SHP77 treated with DMSO at 0.1 percent for 48 hours (cell line): ENCODE measurements around the gene RNASE13.
A peak's percentile ranks its signal among the peaks of the same experiment; 100 is the strongest.
"Not testable (repeated sequence)": the region's sequence is repeated elsewhere in the genome, so short reads cannot be mapped to it uniquely, and the experiment has no call there.

Experiments used
- DNase-seq: peaks from one replicate; lab custom pipeline; 2025; lab: John Stamatoyannopoulos, UW

Gene RNASE13

DNA sequence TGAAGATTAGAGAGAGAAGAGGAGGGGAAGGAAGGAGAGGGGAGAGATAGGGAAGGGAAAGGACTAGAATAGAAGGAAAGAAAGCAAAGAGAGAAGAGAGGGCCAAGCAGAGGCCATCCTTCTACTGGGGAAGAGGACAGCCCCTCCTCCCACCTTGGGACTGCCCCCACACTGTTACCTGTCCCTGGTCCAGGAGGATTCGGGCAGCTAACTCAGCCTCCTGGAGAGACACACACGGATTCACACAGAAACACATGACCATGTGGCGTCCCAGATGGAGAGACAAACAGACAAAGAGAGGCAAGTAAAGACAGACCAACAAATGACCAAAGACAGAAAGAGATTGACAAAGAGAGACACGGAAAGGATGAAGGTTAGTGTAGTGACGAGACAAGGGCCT lies 11.9 kb downstream of the RNASE13 start:
- no peak for DNase-seq

DNA sequence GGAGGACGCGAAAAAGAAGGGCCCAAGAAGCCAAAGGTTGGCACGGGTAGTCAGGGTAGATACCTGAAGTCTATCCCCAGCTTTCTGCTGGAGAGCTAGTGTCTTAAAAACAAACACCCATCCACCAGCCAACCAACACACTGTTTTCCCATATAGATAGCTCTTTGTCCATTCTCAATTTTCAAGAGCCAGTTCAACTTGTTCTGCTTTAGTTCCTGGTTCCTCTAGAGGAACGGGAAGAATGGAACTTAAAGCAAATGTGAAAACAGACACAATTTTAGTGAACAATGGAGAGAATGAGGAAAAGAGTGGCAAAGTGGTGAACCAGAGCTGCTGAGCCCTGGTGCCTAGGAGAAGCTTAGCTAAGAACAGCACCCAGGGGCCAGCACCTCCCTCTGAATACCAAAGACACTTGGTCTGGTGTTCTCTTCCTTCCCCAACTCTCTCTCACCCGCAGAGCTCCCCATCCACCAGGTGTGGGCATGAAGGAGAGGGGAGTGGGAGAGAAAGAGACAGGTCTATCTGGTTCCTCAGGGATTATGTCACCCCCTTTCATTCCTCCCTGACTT lies 13.5 kb downstream of the RNASE13 start:
- no peak for DNase-seq

DNA sequence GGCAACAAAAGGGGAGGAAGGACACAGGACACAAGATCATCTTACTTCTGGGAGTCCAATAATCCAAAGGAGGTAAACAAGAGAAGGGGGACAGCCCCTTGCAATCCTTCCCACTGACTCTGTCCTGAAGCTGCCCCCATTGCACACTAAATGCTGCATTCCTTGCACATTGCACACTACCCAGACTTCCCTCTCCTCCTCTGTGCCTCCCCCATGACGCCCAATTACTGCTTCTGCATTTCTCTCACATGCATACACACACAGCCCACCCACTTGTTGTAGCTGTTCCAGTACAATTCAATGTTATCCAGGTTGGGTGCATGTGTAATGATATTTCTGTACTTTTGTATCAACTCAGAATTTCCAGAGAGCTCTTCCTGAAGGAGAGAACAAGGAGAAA lies 15.2 kb downstream of the RNASE13 start:
- no peak for DNase-seq

DNA sequence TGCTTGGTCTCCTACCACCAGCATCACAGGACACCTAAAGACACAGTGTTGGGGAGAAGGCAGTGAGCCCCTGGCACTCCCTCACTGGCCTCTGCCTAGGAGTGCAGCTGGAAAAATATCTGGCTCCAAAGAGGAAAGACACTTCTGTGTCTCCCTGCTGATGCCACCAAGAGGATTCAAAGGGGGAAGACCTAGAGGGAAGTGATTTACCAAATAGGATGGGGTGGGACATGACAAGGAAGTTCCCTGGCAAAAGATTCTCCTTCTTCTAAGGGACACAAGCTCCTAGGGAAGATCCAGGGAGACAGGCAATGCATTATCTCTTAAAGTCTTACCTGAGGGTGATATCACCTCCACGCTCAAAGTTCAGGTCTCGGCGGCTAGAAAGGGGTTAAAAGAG lies 15.8 kb downstream of the RNASE13 start:
- DNase-seq, result no peak

DNA sequence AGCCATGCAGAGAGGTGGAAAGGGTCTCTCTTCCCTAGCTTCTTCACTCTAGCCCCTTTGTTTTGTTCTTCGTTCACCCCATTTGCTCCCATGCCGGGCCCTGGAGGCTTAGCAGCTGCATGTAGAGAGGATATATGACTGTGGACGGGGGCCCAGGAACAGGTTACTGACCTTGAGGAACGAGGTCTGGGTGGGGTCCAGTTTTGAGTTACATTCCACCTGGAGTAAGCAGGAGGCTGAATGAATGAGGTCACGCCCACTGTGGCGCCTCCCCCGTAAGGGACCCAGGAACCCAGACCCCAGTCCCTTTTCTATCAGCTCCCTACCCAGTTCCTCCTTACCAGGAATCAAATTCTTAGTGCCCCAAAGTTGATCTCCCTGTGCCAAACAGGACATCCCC lies 16.3 kb downstream of the RNASE13 start:
- no peak for DNase-seq

DNA sequence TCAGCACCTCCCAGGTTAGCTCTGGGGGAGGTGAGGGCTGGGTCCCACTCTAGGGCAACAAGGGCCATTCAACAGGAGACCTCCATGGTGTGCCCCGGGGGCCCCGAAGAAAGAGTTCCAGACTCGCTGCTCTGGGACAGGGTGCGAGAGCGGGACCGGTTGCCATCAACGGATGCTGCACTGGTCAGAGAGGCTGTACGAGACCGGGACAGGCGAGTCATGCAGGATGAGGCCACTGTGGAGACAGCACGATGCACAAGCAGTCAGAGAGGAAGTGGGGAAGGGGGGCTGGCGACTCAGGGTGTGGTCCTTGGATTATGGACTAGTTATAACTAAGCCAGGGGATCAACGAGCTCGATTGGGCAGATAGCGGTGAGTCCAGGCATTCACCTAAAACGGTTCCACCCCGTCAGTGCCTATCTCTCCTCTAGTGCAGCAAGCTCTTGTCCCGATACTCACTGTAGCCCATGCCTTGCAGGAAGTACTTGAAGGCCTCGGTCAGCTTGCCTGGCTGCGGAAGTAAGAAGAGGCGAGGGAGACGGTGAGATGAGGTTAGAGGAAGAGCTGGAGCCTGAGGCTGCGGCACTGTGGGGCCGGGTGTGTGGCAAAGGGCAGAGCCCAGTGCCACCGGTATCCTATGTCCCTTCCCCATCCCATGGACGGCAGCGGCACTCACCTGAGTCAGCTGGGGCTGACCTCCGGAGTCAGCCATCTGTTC lies 16.9 kb downstream of the RNASE13 start:
- DNase-seq, result no peak

DNA sequence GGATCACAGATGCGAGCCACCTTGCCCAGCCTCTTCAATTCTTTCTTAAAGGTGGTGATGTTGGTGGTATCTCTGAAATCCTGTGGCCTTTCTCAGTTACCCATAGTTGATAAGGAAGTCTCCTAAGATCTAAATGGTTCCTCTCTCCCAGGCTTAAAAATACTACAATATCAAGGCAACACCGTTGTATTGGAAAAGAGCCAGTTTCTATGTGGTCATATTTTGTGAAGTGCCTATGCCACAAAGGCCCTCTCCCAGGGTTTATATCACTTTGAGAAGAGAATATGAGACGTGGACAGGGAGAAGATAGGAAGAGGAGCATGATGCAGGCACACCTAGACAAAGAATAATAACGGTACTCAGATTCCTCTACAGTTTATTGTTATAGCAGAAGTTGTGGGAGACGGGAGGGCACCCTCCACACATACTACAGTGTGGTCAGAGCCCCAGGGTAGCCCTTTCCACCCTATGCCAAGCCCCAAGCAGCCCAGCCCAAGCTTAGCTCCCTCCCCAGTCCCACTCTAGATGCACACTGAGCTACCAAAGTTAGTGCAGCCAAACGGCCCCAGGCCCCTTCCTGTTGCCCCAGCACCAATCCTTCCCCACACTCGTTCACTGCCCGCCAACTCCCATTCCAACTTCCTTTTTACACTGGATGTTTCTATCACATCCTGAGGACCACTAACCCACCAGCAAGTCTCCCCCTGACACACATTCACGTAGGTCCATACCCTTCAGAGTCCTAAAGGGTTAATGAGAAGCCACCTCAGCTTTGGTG lies 18.0 kb downstream of the RNASE13 start:
- DNase-seq, result no peak

DNA sequence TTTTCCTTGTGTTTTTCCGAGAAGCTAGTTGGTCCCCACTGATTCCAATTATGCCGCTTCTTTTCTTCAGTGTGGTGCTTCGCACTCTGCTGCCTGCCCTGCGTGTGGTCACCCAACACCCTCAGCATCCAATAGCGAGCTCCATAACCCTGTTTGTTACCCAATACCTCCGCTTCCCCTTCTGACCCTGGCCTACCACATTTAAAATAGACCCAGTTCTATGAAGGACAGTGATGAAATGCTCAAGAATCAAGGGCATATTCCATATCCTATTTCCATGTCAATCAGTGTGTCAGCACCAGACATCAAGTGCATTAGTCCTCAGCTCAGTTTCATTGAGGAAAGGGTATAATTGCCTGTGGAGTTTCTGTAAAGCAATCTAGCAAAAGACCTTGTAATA lies 19.3 kb downstream of the RNASE13 start:
- no peak for DNase-seq

DNA sequence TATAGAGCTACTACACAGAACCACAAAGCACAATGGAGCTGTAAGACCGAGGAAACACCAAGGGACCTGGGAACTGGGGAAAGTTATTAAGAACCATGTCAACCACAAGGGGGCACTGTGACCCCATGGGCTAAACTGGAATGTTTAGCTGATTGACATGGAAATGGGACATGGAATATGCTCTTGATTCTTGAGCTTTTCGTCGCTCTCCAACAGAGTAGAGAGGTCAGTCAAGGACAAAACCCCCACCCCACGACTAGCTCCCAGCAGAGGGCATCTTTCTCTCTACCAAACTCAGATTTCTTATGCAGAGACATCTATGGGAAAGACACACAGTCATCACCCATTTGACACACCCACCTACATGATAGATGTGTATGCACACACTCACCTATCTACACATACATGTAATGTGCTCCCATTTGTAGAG lies 19.8 kb downstream of the RNASE13 start:
- peak; percentile 72 for DNase-seq

DNA sequence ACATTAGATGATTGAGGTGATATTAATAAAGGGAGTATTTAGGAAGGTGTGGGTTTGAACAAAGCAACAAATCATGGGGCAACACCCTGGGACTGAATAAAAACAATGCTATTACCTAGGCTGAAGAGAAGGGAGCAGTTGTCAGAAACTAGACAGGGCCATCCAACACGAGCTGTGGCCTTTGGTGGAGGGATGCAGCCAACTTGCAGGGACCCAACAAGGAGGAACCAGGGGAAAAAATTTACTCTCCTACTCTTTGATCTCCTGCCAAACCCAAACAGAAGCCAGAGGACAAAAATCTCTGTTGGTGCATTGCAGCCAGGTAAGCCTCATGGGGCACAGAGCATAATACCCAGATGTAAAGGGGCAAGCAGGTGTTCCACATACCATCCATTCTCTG lies 23.5 kb downstream of the RNASE13 start:
- no peak for DNase-seq

DNA sequence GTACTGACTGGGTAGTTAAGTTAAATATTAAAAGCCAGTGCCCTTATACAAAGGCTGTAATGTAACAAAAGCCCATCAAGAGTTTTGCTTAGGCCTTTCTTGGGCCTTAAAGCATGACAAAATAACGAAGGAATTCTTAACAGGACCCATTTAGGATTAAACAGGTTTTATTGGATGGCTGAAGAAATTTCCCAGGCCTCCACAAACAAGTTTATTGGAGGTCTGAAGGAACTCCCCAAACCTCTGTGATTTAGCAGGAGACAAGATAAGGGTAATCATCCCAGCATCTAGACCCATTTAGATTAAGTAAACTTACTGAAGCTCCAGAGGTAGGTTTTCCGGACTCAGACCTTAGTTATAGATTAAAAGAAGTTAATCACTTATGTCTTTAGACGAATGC lies 24.9 kb downstream of the RNASE13 start:
- DNase-seq, result not testable (repeated sequence)

DNA sequence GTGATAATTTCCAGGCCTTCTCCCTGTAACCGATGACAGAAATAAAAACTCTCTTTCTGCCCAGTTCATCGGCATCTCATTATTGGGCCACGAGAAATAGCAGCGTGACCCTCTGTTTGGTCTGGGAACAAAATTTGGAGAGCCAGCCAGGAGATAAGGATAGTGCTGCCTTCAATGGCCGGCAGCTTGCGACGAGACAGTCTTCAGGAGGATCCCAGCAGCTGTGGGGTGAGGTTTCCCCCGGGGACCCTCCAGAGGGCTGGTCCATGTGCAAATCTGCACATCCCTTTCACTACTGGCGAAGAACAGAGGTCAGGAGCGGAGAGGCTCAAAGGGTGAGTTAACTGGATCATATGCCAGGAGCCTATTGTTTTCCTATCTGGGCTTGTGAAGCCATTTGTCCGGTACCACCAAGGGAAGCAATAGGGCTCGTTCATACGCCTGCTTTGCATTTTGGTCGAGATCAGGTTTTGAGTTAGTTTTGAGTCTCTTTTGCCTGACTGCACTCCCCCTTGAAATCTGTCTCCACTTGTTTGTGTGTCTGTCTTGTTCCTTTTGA lies 30.7 kb downstream of the RNASE13 start:
- no peak for DNase-seq

DNA sequence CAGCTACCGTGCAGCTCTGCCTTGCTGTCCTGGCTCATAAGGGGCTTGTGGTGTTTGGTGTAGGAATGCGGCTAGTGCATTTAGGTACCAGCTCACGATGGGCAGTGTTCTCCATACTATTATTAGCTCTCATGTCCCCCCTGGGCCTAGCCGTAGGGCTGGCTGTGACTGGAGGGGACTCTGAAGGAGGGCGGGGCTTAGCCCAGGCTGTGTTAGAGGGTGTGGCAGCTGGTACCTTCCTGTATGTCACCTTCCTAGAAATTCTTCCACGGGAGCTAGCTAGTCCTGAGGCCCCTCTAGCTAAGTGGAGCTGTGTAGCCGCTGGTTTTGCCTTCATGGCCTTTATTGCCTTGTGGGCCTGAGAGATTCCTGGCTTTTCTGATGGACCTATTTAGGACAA lies 33.4 kb downstream of the RNASE13 start:
- no peak for DNase-seq

DNA sequence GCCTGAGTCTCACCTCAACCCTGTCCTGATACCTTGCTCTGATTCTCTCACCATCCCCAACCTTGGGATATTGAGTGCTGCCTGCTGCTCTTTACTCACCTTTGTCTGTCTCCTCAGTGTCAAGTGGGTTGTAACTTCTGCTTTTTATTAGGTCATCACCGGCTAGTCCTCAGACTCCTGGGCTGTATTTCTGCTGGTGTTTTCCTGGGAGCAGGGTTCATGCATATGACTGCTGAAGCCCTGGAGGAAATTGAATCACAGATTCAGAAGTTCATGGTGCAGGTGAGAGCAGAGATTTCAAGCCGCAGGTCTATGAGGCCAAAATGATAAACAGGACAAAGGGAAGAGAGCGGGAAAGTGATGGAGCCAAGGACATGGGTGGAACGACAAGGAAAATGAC lies 35.0 kb downstream of the RNASE13 start:
- DNase-seq, result no peak

DNA sequence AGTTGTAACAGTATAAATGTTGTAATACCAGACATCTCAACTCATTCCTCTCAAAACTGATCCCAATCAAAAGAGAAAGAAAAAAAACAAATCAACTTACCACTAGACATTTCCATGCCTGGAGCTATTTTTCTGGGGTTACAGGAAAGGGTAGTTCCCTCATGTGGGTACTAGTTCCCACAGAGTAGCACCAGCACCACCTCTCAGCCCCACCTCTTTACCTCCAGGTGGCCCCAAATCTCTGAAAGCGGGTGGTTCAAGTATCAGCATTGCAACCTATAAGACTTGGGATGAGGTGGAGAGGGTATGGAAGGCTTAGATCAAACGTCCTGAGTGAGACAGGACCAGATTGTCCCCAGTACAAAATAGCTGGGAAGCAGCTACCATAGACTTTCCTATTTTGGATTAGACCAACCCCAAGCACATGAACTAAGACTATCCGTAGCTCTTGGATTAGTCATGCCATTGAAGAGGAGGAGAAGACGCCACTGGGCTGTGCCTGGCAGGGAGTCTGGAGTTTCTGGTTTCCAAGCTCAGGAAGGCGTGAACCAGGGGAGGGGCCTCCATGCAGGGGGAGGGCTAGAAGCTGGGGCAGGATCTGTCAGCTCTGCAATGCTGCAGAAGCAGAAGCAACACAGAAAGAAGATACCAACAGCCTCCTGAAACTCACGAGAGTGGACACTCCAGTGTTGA lies 35.8 kb downstream of the RNASE13 start, which contains the start of gene SLC39A2:
SLC39A2 (plus strand) TSS at position 620 of the 693 bp plus-strand sequence. CDS start 154 bp downstream, outside the sequence.
- no peak for DNase-seq

DNA sequence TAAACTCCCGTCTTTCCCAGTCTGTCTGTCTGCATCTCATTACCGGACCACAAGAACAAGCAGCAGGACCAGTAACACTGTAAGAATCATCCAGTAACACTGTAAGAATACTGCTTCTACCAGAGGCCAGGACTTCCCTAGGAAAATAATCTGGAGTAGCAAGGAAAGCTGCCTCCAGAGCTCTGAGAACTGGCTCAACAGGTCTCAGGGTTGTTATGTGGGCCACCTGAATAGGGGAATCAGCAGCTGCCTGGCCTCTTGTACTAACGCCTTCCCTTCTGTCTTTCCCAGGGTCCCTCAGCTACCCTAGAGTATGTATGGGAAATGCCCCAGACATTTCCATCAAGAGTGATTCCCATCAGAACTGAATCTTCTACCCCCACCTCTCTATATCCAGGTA lies 36.5 kb downstream of the RNASE13 start:
- no peak for DNase-seq

DNA sequence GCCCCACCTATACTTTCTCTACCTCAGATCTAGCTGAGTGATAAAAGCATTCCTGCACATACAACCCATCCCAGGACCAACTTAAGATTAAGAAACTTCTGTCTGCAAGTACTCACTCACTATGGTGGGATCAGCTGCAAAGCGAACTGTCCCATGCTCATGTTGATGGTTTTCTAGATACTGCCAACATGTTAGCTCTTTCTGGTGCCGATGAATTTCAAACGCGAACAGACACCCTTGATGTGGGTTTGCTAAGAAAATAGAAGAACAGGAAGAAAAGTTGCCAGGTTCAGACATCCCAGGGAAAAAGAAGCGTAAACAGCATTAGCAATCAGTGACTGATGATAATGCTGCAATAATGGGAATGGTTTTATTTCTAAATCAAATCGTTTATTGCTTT lies 37.0 kb downstream of the RNASE13 start:
- no peak for DNase-seq

DNA sequence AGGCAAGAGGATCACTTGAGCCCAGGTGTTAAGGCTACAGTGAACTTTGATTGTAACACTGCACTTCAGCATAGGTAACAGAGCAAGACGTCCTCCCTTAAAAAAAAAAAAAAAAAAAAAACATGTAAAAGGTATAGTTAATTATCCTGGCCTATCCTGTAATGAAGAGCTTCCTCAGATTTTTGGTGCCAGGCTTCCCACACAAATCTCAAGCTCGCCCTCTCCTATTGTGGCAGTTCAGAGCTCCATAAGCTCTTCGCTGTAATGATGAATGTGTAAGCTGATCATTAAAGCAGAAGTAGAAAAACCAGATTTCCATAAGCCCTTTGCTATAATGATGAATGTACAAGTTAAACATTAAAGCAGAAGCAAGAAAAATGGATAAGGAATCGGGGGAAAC lies 37.5 kb downstream of the RNASE13 start:
- DNase-seq, result no peak

DNA sequence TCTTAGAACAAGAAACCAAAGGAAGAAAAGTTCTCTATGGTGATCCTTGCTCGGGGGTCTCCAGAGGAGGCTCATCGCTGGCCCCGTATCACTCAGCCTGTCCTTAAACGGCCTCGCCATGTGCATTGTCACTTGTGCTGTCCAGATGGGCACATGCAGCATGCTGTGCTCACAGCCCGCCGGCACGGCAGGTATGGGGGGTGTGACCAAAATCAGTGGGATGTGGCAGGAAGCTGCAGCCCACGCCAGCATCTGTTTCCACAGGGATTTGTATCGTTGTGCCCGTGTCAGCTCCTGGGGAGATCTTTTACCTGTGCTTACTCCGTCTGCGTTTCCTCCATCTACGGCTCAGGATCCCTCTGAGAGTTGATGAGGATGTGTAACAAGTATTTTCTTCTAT lies 38.1 kb downstream of the RNASE13 start:
- no peak for DNase-seq

DNA sequence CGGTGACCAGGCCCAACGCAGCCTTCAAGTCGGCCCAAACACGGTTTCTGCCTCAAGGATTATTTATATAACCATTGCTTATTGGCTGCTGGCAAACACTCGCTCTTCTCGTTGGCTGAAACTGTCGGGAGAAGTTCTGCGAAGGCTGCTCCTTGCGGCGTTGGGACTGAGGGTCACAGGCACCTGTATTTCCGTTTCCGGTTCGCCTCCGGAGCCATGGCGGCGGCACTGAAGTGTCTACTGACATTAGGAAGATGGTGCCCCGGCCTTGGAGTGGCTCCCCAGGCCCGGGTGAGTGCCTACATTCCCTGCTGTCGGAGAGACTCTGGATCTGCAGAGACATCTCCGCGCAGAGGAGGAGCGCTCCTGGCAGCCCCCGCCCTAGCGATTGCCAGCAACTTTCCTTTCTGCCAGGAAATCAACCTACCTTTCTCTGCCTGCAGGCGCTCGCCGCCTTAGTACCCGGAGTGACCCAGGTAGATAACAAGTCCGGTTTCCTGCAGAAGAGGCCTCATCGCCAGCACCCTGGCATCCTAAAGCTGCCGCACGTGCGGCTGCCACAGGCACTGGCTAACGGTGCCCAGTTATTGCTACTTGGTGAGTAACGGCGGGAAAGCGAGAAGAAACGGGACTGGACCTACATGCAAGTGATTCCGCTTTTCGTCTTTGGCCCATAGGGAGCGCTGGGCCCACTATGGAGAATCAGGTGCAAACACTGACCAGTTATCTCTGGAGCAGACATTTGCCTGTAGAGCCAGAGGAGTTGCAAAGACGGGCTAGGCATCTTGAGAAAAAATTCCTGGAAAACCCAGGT lies 44.6 kb downstream of the RNASE13 start, which contains the start of gene METTL17:
METTL17 (plus strand) TSS at position 194 of the 814 bp plus-strand sequence; CDS start at position 217, 23 bp downstream.
- DNase-seq, result peak; percentile 98

DNA sequence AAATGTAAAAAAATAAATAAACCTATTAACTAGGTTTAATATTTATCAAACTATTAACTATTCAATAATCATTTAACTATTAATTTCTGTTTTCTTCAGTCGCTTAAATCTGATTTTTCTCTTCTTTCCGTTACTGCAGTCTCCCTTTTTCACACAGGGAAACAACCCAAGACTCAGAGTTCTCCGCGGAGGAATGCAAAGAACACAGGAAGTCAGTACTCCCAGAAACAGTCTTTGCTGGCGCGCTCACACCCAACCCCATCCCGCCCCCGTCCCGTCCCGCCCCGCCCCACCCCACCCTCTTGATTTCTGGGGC lies 45.2 kb downstream of the RNASE13 start:
- no peak for DNase-seq
